Testis (tissue), 3 donors: ENCODE data around the gene SARM1. TPM values are rescaled to one million over a fixed set of nuclear protein-coding genes. Genes with fewer than 3 reads are reported as not detected.

Experiments
- DNase-seq: peaks from one replicate; pipeline ENCODE4 v3.0.0-alpha.2; 2019
- H3K27ac ChIP-seq, 2 donors: fragments of 200-600 bp; sonication (generic); one replicate each; pipeline ENCODE4 v1.5.1; 2019
- H3K27me3 ChIP-seq: fragments of 200-600 bp; sonication (generic); one replicate; pipeline ENCODE4 v1.5.1; 2019
- H3K36me3 ChIP-seq: fragments of 200-600 bp; sonication (generic); one replicate; pipeline ENCODE4 v1.5.1; 2017; ENCODE audit warnings: low read depth; ENCODE audit errors: missing control alignments
- H3K4me1 ChIP-seq: fragments of 200-600 bp; sonication (generic); one replicate; pipeline ENCODE4 v1.5.1; 2019
- H3K4me3 ChIP-seq, 2 donors: fragments of 200-600 bp; sonication (generic); one replicate each; pipeline ENCODE4 v1.5.1; 2017 to 2019
- H3K9me3 ChIP-seq: fragments of 200-600 bp; sonication (generic); one replicate; pipeline ENCODE4 v1.5.1; 2017
- POLR2A ChIP-seq: fragments of 450-650 bp; IDR thresholded peaks from one replicate; pipeline ENCODE4 v1.6.1; 2017; ENCODE audit warnings: antibody characterized with exemption, mild to moderate bottlenecking, moderate library complexity
- WGBS, 2 donors: methylation state at CpG; one replicate each; pipeline ENCODE4 v1.1.5; 2018; 5-methylcytosine and 5-hydroxymethylcytosine counted together
- intact Hi-C: fragments of 100-400 bp; cut with DNase I; formaldehyde crosslinking; loops from one replicate; pipeline ENCODE4 v1.15.1; 2023; ENCODE audit warnings: low total_unique reads
- polyA plus RNA-seq: library from polyadenylated mRNA; stranded (reverse); fragments of 350-450 nt; fragmentation: Illumina TruSeq; extraction: RNeasy Lipid Tissue Mini Kit (QIAGEN cat#74804); gene quantifications from one replicate; pipeline ENCODE4 v1.2.3, GENCODE V29; 2014; ENCODE audit warnings: low read depth, low replicate concordance; ENCODE audit not compliant: insufficient read depth
- total RNA-seq, 2 donors: library from RNA; depleted of rRNA; stranded (reverse); fragments of >200 nt; gene quantifications; one replicate each; pipeline ENCODE4 v1.2.3, GENCODE V29; 2016
- TF ChIP-seq, protein P1 (sequence below), 3 experiments: fragments of 450-650 bp in 2 of 3; fragments of 200-600 bp in 1 of 3; sonication (generic) in 1 of 3; IDR thresholded peaks; one replicate each; pipeline ENCODE4 v1.5.1; 2016 to 2019; ENCODE audit warnings: antibody characterized with exemption in 3 of 3, mild to moderate bottlenecking in 2 of 3, moderate library complexity in 1 of 3

SARM1 gene
- total and polyA plus RNA-seq, 3 donors from 2014 or later: 6.6 to 19.9 (median 18.6) TPM

- intact Hi-C loops: no loop called here
- no peaks in the 10 kb centered on the region for H3K9me3 ChIP-seq
- H3K36me3 ChIP-seq: no peaks in the 10 kb centered on the region
- peaks cover 19% of the 10 kb centered on the region for H3K4me1 ChIP-seq
- no peak overlapping the region for H3K27ac ChIP-seq
- no peak for DNase-seq
- 89 to 91% methylated on average over 6 of the region's 6 CpGs for WGBS, 2 donors
- TF ChIP-seq, protein P1, sequence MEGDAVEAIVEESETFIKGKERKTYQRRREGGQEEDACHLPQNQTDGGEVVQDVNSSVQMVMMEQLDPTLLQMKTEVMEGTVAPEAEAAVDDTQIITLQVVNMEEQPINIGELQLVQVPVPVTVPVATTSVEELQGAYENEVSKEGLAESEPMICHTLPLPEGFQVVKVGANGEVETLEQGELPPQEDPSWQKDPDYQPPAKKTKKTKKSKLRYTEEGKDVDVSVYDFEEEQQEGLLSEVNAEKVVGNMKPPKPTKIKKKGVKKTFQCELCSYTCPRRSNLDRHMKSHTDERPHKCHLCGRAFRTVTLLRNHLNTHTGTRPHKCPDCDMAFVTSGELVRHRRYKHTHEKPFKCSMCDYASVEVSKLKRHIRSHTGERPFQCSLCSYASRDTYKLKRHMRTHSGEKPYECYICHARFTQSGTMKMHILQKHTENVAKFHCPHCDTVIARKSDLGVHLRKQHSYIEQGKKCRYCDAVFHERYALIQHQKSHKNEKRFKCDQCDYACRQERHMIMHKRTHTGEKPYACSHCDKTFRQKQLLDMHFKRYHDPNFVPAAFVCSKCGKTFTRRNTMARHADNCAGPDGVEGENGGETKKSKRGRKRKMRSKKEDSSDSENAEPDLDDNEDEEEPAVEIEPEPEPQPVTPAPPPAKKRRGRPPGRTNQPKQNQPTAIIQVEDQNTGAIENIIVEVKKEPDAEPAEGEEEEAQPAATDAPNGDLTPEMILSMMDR (IDR thresholded peaks at IDR 0.05): no peak
- no peak for TF ChIP-seq POLR2A
- H3K27me3 ChIP-seq: no peaks in the 10 kb centered on the region
- no peak overlapping the region for H3K4me3 ChIP-seq
Measured at GRCh38 chr17:28331891-28332420, 39.5 kb upstream of the SARM1 start.

DNA sequence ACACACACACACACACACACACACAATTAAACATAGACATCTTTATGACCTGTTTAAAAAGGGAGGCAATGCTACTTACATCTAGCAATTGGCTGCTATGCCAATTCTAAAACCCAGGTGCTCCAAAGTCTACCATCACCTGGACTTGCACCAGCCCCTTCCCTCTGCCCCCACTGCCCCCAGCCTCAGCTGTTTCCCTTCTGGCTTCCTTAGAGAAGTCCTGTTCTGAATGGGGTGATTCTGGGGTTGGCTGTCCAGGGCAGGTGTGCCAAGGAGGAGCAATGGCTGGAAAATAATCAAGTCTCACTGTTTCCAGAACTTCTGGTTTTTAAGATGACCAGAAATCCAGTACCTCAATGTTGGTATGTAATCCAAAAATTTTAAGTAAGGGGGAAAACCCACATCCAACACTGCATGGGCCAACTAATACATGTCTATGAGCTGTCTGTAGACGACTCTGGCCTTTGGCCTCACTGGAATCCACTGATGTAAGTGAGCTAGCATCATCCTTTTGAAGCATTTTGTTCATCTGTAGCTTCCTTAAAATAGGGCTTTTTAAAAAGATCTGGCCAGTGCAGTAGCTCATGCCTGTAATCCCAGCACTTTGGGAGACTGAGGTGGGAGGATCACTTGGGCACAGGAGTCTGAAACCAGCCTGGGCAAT lies 38.3 kb upstream of the SARM1 start:
- intact Hi-C loops: no loop called here
- no peaks in the 10 kb centered on the region for H3K9me3 ChIP-seq
- H3K27me3 ChIP-seq: no peaks in the 10 kb centered on the region
- no peak overlapping the region for H3K27ac ChIP-seq
- TF ChIP-seq, protein P1 (IDR thresholded peaks at IDR 0.05): no peak
- no peak for TF ChIP-seq POLR2A
- peaks cover 29% of the 10 kb centered on the region for H3K4me1 ChIP-seq
- DNase-seq: no peak
- H3K36me3 ChIP-seq: no peaks in the 10 kb centered on the region
- 58 to 59% methylated on average over 1 of the region's 1 CpG for WGBS, 2 donors
- no peak overlapping the region for H3K4me3 ChIP-seq

DNA sequence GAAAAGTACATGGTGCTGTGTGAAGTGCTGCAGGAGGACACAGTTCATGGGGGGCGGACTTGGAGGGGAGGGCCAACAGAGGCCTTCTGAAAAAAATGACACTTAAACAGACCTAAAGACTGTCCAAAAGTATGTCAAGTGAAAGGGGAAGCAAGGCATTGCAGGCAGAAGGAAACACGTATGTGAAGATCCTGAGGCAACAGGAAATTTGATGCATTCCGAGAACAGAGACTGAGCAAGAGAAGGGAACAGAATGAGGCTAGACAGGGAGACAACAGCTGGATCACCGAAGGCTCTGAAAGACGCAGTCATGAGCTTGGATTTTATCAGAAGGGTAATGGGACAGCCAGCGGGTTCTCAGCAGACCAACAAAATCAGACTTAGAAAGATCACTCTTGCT lies 37.3 kb upstream of the SARM1 start:
- H3K4me1 ChIP-seq: peaks cover 33% of the 10 kb centered on the region
- H3K27me3 ChIP-seq: no peaks in the 10 kb centered on the region
- H3K9me3 ChIP-seq: no peaks in the 10 kb centered on the region
- intact Hi-C loops: no loop called here
- H3K27ac ChIP-seq: peak overlapping the region in 1 of 2 donors; percentile 59
- no peaks in the 10 kb centered on the region for H3K36me3 ChIP-seq
- peak overlapping the region in 1 of 2 donors; percentile 83 for H3K4me3 ChIP-seq
- 33 to 40% methylated on average over 6 of the region's 6 CpGs for WGBS, 2 donors
- no peak for DNase-seq
- TF ChIP-seq POLR2A: no peak
- TF ChIP-seq, protein P1 (IDR thresholded peaks at IDR 0.05): no peak

GRCh38 chr17:28334666-28335200 lies 36.8 kb upstream of the SARM1 start:
- peak overlapping the region; percentile 82 to 83 for H3K4me3 ChIP-seq
- peaks cover 33% of the 10 kb centered on the region for H3K4me1 ChIP-seq
- H3K36me3 ChIP-seq: no peaks in the 10 kb centered on the region
- 5 to 7% methylated on average over 15 to 18 of the region's 18 CpGs for WGBS, 2 donors
- intact Hi-C loops: no loop called here
- H3K27me3 ChIP-seq: no peaks in the 10 kb centered on the region
- DNase-seq: peak; percentile 43
- H3K9me3 ChIP-seq: no peaks in the 10 kb centered on the region
- peak overlapping the region; percentile 59 to 82 for H3K27ac ChIP-seq
- TF ChIP-seq POLR2A: no peak
- TF ChIP-seq, protein P1 (IDR thresholded peaks at IDR 0.05): no peak
